Measurements from ENCODE around the gene GCN1. TPM values are rescaled to one million over a fixed set of nuclear protein-coding genes. Genes with fewer than 3 reads are reported as not detected.

The GCN1 gene
- total and polyA plus RNA-seq, 2 of the 8 experiments (the other 6 are each of a cell fraction or from before 2014, with no cell fraction given), result 61.4 to 133 TPM

- TF ChIP-seq CBX8 (IDR thresholded peaks at IDR 0.05; ENCODE audit: borderline replicate concordance, low read depth, low read length) (no peak), BACH1 (IDR thresholded peaks at IDR 0.05; ENCODE audit: low read length) (no peak), RXRA (IDR thresholded peaks at IDR 0.05; ENCODE audit: insufficient read depth, low read depth, low read length) (no peak), SP2 (IDR thresholded peaks at IDR 0.05; ENCODE audit: low read length) (no peak), SUZ12 (IDR thresholded peaks at IDR 0.05; ENCODE audit: low read length) (no peak)
These were observed 93.3 kb downstream of the GCN1 start (continued) for GRCh38 chr12:120101182-120101581.

Data from H1 (cell line).